Heart right ventricle (tissue), 16 donors: ENCODE results near the gene OTULIN. TPM values are rescaled to one million over a fixed set of nuclear protein-coding genes. Genes with fewer than 3 reads are reported as not detected.
A peak's percentile ranks its signal among the peaks of the same experiment; 100 is the strongest.

Source experiments
- ATAC-seq, 8 donors: fragments of 200-7000 bp; cut with Tn5 transposase; one replicate each; pipeline ENCODE4 v1.9.1; 2020; ENCODE audit warnings: mild to moderate bottlenecking in 8 of 8, moderate library complexity in 8 of 8, moderate number of reproducible peaks in 1 of 8
- DNase-seq, 2 donors: peaks; one replicate each; pipeline ENCODE4 v3.0.0-alpha.2; 2020
- H3K27ac ChIP-seq, 10 donors: fragments of 200-600 bp; sonication (generic) in 2 of 10; one replicate each; pipeline versions ENCODE4 v1.5.0 to v1.8.0; 2020 to 2022; ENCODE audit warnings: mild to moderate bottlenecking in 3 of 10
- H3K27me3 ChIP-seq, 7 donors: fragments of 200-600 bp; one replicate each; pipeline ENCODE4 v1.8.0; 2021 to 2022; ENCODE audit warnings: mild to moderate bottlenecking in 2 of 7
- H3K36me3 ChIP-seq, 9 donors: fragments of 200-600 bp; sonication (generic) in 1 of 9; one replicate each; pipeline versions ENCODE4 v1.5.0 to v1.8.0; 2020 to 2022; ENCODE audit warnings: mild to moderate bottlenecking in 2 of 9
- H3K4me1 ChIP-seq, 9 donors: fragments of 200-600 bp; sonication (generic) in 1 of 9; one replicate each; pipeline versions ENCODE4 v1.5.0 to v1.8.0; 2020 to 2022; ENCODE audit warnings: mild to moderate bottlenecking in 4 of 9
- H3K4me3 ChIP-seq, 10 donors: fragments of 200-600 bp; sonication (generic) in 2 of 10; one replicate each; pipeline versions ENCODE4 v1.5.0 to v1.8.0; 2020 to 2022; ENCODE audit warnings: mild to moderate bottlenecking in 7 of 10, moderate library complexity in 2 of 10
- H3K9me3 ChIP-seq, 11 donors: fragments of 200-600 bp in 10 of 11; sonication (generic) in 2 of 11; one replicate each; pipeline versions ENCODE4 v1.5.0 to v1.8.0; 2013 to 2022; ENCODE audit warnings: mild to moderate bottlenecking in 2 of 11, control low read depth in 1 of 11, moderate library complexity in 1 of 11
- WGBS, 2 donors: extraction: QIAGEN DNeasy Blood & Tissue Kit; methylation state at CpG; one replicate each; pipeline ENCODE4 v1.1.7; 2013; ENCODE audit warnings: inconsistent platforms in 1 of 2; 5-methylcytosine and 5-hydroxymethylcytosine counted together
- intact Hi-C, 10 donors: fragments of 100-400 bp; cut with DNase I; formaldehyde crosslinking; loops; one replicate each; pipeline versions ENCODE4 v1.11.1 to v1.14.2; 2022
- polyA plus RNA-seq, 2 donors: library from polyadenylated mRNA; stranded (reverse); fragments of 200-250 nt; gene quantifications; one replicate each; pipeline ENCODE4 v1.2.3, GENCODE V29; 2013
- total RNA-seq, 10 donors: library from RNA; stranded (reverse); fragmentation: NEBNext Ultra II Directional in 3 of 10; extraction: Animal tissue kit (Norgen Biotek cat#: 25700) in 3 of 10; gene quantifications; one replicate each; pipeline versions ENCODE4 v1.2.1 to v1.2.4, GENCODE V29; 2021 to 2023
- TF ChIP-seq, protein P1 (sequence below), 9 donors: fragments of 200-600 bp; sonication (generic) in 2 of 9; IDR thresholded peaks; one replicate each; pipeline versions ENCODE4 v1.5.0 to v1.8.0; 2021 to 2022; ENCODE audit warnings: antibody characterized with exemption in 9 of 9, mild to moderate bottlenecking in 5 of 9, moderate library complexity in 1 of 9
- donor health status: Arrhythmogenic right ventricular cardiomyopathy.
- donor health status: ischemic (EF 13 %, LVEDD 7.1; RV severe dilation, severe dysfunction).
- donor health status: healthy with polysubstance abuse.
- donor health status: DM: no; HTN: yes; CAD: no.
- donor health status: DM: no; HTN: no; CAD: no.
- donor health status: ischemic (EF 25% LVEDD 6.9; RV normal size, moderate dysfunction).
- donor health status: ischemic (EF 25% LVEDD 5.7; RV mildly dilated, moderate dysfunction).
- donor health status: healthy.
- donor health status: DM: yes; HTN: yes; CAD: no.
- donor health status: Ischemic cardiomyopathy.
- donor health status: ischemic (EF 35%, LVEDD 5.7; RV mildly dilated, moderate dysfunction).
- donor health status: nonischemic (EF 11% LVEDD 7.7; RV severe dilation, severe dysfunction).
- donor health status: DM: yes; HTN: yes; CAD: no.
- donor health status: PGD.
- donor health status: ischemic (EF 29% LVEDD 5.4; RV normal size, mild dysfunction).
- donor health status: nonischemic (EF 23%, LVEDD 6.1; RV moderate dilation, normal function).

Gene OTULIN
- total and polyA plus RNA-seq, 12 donors: 4.4 to 35.1 (median 24.6) TPM

DNA sequence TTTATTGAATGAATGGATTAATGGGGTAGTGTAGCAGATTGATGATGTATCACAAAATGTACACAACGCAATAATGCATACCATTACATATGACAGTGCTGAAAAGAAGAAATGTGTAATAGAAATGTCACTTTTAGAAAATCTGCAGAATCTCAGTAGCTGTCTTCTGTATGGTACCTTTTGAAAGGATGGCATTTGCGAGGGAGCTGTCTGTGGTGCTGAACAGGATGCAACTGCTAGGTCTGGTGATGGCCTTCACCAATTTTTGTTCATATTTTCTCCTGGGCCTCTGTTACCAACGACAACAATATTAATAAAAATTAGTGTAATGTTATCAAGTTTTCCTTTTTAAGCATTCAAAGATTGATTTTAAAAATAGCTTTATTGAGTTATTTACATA is 36.2 kb upstream of the OTULIN start:
- no peak overlapping the region for H3K27ac ChIP-seq
- no peak overlapping the region for H3K4me3 ChIP-seq
- no peak for ATAC-seq
- intact Hi-C loops: no loop called here
- WGBS, 2 donors: 5 to 13% methylated on average over 3 of the region's 3 CpGs
- TF ChIP-seq, protein P1, sequence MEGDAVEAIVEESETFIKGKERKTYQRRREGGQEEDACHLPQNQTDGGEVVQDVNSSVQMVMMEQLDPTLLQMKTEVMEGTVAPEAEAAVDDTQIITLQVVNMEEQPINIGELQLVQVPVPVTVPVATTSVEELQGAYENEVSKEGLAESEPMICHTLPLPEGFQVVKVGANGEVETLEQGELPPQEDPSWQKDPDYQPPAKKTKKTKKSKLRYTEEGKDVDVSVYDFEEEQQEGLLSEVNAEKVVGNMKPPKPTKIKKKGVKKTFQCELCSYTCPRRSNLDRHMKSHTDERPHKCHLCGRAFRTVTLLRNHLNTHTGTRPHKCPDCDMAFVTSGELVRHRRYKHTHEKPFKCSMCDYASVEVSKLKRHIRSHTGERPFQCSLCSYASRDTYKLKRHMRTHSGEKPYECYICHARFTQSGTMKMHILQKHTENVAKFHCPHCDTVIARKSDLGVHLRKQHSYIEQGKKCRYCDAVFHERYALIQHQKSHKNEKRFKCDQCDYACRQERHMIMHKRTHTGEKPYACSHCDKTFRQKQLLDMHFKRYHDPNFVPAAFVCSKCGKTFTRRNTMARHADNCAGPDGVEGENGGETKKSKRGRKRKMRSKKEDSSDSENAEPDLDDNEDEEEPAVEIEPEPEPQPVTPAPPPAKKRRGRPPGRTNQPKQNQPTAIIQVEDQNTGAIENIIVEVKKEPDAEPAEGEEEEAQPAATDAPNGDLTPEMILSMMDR (IDR thresholded peaks at IDR 0.05): no peak
- no peaks in the 10 kb centered on the region for H3K27me3 ChIP-seq
- H3K4me1 ChIP-seq: no peaks in the 10 kb centered on the region
- H3K9me3 ChIP-seq: no peaks in the 10 kb centered on the region
- DNase-seq: peak in 1 of 2 donors; percentile 41
- no peaks in the 10 kb centered on the region for H3K36me3 ChIP-seq

DNA sequence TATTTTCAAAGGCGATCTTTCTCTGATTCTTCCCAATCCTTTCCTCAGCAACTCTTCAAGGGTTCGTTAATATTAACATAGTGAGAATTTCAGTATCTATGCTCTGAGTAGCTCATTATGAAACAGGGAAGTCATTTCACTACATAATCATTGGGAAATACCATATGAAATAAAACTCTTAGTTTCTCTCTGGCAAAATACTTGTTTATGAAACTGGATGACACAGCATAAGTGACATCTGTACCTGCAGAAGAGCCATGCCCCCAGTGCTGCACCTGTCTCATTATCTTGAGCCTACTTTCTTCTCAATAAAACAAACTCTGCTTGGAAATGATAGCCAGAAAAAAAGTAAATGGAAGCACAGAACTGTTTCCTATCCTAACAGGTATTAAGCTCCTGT is 33.8 kb upstream of the OTULIN start:
- WGBS, 2 donors: 83 to 92% methylated on average over 2 of the region's 2 CpGs
- Histone ChIP-seq H3K36me3 (no peaks in the 10 kb centered on the region), H3K27ac (no peak overlapping the region), H3K9me3 (no peaks in the 10 kb centered on the region), H3K27me3 (no peaks in the 10 kb centered on the region), H3K4me1 (no peaks in the 10 kb centered on the region), H3K4me3 (no peak overlapping the region)
- DNase-seq (no peak), ATAC-seq (no peak)
- intact Hi-C loops: no loop called here
- TF ChIP-seq, protein P1 (IDR thresholded peaks at IDR 0.05): no peak

DNA sequence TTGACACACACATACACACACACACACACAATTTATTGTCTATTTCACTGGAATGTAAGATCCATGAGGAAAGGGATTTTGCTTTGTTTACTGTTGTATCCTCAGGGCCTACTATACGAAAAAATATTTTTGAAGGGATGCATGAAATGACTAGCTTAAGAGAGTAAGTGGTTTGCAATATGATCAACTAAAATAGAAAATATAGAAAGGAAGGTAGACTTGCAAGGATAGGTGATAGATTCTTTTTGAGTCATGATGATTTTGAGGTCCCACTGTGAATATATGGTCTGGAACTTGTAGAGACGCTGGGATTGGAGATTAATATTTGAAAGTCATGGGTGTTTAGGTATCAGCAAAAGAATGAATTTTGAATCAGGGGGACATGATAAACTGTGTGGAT is 28.9 kb upstream of the OTULIN start:
- Histone ChIP-seq H3K4me1 (no peaks in the 10 kb centered on the region), H3K4me3 (no peak overlapping the region), H3K36me3 (no peaks in the 10 kb centered on the region), H3K27me3 (peaks cover 0 to 4% (median 0%) of the 10 kb centered on the region in 7 donors), H3K27ac (no peak overlapping the region), H3K9me3 (no peaks in the 10 kb centered on the region)
- ATAC-seq (no peak), DNase-seq (no peak)
- TF ChIP-seq, protein P1 (IDR thresholded peaks at IDR 0.05): no peak
- 78 to 81% methylated on average over 2 of the region's 2 CpGs for WGBS, 2 donors
- intact Hi-C loops: no loop called here

DNA sequence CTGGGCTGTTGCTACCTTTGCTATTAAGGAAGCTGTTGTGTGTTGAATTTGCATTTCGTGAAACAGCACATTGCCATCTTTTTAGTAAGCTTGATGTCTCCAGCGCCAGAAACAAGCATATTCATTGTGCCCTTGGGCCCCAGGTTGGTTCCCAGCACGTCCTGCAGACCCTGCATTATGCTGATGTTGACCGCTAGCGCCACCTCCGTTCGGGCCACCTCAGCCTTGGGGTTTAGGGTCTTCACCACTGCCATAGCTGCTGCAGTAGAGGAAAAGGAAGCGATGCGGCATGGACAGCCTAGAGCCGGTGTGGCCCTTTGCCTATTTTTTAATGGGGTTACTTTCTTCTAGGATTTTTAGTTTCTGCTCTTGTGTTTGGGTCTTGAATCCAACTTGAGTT is 23.8 kb upstream of the OTULIN start:
- no peaks in the 10 kb centered on the region for H3K4me1 ChIP-seq
- 71 to 72% methylated on average over 10 of the region's 10 CpGs for whole genome bisulfite sequencing, 2 donors
- H3K36me3 ChIP-seq: no peaks in the 10 kb centered on the region
- H3K27ac ChIP-seq: no peak overlapping the region
- H3K9me3 ChIP-seq: no peaks in the 10 kb centered on the region
- H3K4me3 ChIP-seq: no peak overlapping the region
- TF ChIP-seq, protein P1 (IDR thresholded peaks at IDR 0.05): no peak
- H3K27me3 ChIP-seq: peaks cover 0 to 23% (median 6%) of the 10 kb centered on the region in 7 donors
- ATAC-seq (no peak), DNase-seq (no peak)
- intact Hi-C loops: loop anchor here in 7 of 10 donors (10.0 kb wide), 7 partner anchors 136 to 656 kb away; no protein-coding TSS in a partner anchor
